ENCODE measurements around the gene HPCAL1. TPM values are rescaled to one million over a fixed set of nuclear protein-coding genes. Genes with fewer than 3 reads are reported as not detected.

The HPCAL1 gene
- total RNA-seq, 2 donors from 2014 or later = 22.5 to 203 TPM

DNA sequence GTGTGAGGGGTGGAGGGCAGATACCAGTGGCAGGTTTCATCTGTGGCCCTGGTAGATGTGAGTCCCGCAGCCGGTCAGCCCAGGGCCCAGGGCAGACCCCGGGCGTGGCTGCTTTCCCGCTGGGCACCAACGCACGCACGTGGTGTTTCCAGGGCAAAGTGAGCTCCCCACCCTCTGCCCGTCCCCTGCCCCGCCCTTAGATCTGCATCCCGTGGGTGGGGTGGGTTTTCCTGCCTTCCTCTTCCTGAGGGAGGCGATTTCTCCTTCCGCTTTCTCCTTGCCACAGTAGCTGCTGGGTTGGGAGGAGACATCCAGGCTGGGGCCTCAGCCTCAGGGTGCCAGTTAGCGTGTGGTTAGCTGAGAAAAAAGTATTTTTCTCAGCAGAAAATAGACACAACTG, 95.8 kb downstream of the HPCAL1 start:
- 79% methylated on average over 14 of the region's 14 CpGs for WGBS
- intact Hi-C loops (cut with DNase I) = no loop called here
- Histone ChIP-seq H3K36me3 (no peaks in the 10 kb centered on the region), H3K9me3 (no peaks in the 10 kb centered on the region), H3K27ac (no peak overlapping the region), H3K4me1 (replicated peaks) (no peaks in the 10 kb centered on the region), H3K4me3 (no peak overlapping the region), H3K27me3 (replicated peaks; ENCODE audit: insufficient read depth) (no peaks in the 10 kb centered on the region)
- TF ChIP-seq POLR2AphosphoS5 (IDR thresholded peaks at IDR 0.05) (no peak), POLR2A (IDR thresholded peaks at IDR 0.05) (no peak)
- TF ChIP-seq, protein P1, sequence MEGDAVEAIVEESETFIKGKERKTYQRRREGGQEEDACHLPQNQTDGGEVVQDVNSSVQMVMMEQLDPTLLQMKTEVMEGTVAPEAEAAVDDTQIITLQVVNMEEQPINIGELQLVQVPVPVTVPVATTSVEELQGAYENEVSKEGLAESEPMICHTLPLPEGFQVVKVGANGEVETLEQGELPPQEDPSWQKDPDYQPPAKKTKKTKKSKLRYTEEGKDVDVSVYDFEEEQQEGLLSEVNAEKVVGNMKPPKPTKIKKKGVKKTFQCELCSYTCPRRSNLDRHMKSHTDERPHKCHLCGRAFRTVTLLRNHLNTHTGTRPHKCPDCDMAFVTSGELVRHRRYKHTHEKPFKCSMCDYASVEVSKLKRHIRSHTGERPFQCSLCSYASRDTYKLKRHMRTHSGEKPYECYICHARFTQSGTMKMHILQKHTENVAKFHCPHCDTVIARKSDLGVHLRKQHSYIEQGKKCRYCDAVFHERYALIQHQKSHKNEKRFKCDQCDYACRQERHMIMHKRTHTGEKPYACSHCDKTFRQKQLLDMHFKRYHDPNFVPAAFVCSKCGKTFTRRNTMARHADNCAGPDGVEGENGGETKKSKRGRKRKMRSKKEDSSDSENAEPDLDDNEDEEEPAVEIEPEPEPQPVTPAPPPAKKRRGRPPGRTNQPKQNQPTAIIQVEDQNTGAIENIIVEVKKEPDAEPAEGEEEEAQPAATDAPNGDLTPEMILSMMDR (IDR thresholded peaks at IDR 0.05) = no peak
- DNase-seq (ENCODE audit: low spot score) = no peak

GRCh38 chr2:10399358-10399757, 96.7 kb downstream of the HPCAL1 start:
- no peak for DNase-seq (ENCODE audit: low spot score)
- TF ChIP-seq, protein P1 (IDR thresholded peaks at IDR 0.05) = no peak
- no peak for TF ChIP-seq POLR2AphosphoS5 (IDR thresholded peaks at IDR 0.05)
- TF ChIP-seq POLR2A (IDR thresholded peaks at IDR 0.05) = no peak
- intact Hi-C loops (cut with DNase I) = no loop called here
- no peaks in the 10 kb centered on the region for H3K27me3 ChIP-seq (replicated peaks; ENCODE audit: insufficient read depth)
- H3K4me3 ChIP-seq = no peak overlapping the region
- no peaks in the 10 kb centered on the region for H3K4me1 ChIP-seq (replicated peaks)
- no peaks in the 10 kb centered on the region for H3K9me3 ChIP-seq
- no peaks in the 10 kb centered on the region for H3K36me3 ChIP-seq
- 56% methylated on average over 15 of the region's 16 CpGs for WGBS
- no peak overlapping the region for H3K27ac ChIP-seq

- no peaks in the 10 kb centered on the region for H3K4me1 ChIP-seq (replicated peaks)
- H3K4me3 ChIP-seq = no peak overlapping the region
- no peaks in the 10 kb centered on the region for H3K9me3 ChIP-seq
- no peak overlapping the region for H3K27ac ChIP-seq
- H3K36me3 ChIP-seq = no peaks in the 10 kb centered on the region
- 87% methylated on average over 14 of the region's 14 CpGs for WGBS
- no peaks in the 10 kb centered on the region for H3K27me3 ChIP-seq (replicated peaks; ENCODE audit: insufficient read depth)
- TF ChIP-seq, protein P1 (IDR thresholded peaks at IDR 0.05) = no peak
- TF ChIP-seq POLR2AphosphoS5 (IDR thresholded peaks at IDR 0.05) (no peak), POLR2A (IDR thresholded peaks at IDR 0.05) (no peak)
- intact Hi-C loops (cut with DNase I) = no loop called here
- no peak for DNase-seq (ENCODE audit: low spot score)
Observed at GRCh38 chr2:10400002-10400401, 97.3 kb downstream of the HPCAL1 start.

DNA sequence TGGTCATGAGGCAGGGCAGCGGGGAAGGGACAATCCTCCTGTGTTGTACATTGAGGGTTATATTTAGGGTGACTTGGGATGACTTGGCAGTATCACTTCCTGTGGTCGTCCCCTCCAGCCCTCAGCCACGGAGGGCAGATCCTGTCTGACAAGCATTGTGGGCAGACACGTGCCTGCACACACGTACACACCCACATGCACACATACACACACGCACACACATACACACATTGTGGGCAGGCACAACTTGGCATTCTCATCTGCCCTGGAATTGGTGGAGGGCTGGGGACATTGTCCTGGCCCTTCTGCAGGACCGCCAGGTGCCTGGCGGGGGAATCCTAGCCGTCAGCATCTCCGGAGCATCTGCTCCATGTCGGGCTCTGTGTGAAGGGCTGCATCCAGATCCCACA, 97.9 kb downstream of the HPCAL1 start:
- TF ChIP-seq, protein P1 (IDR thresholded peaks at IDR 0.05) = no peak
- no peak for TF ChIP-seq POLR2AphosphoS5 (IDR thresholded peaks at IDR 0.05)
- no peak for TF ChIP-seq POLR2A (IDR thresholded peaks at IDR 0.05)
- no peak overlapping the region for H3K27ac ChIP-seq
- intact Hi-C loops (cut with DNase I) = no loop called here
- WGBS = 74% methylated on average over 11 of the region's 11 CpGs
- H3K9me3 ChIP-seq = no peaks in the 10 kb centered on the region
- no peaks in the 10 kb centered on the region for H3K36me3 ChIP-seq
- H3K4me3 ChIP-seq = no peak overlapping the region
- no peaks in the 10 kb centered on the region for H3K27me3 ChIP-seq (replicated peaks; ENCODE audit: insufficient read depth)
- no peak for DNase-seq (ENCODE audit: low spot score)
- H3K4me1 ChIP-seq (replicated peaks) = peaks cover 2% of the 10 kb centered on the region

Data from prostate gland (tissue), 2 donors.